HG02870 (cell line): ENCODE measurements around the gene HOMER2.
"Not testable (repeated sequence)": the region's sequence is repeated elsewhere in the genome, so short reads cannot be mapped to it uniquely, and the experiment has no call there.

ENCODE experiments used
- ATAC-seq: cut with Tn5 transposase; IDR thresholded peaks from one replicate; pipeline ENCODE4 v1.9.1; 2021; ENCODE audit warnings: mild to moderate bottlenecking, moderate library complexity; ENCODE audit not compliant: unreplicated experiment

The HOMER2 gene

GRCh38 chr15:82900511-82901060 is 51.9 kb downstream of the HOMER2 start:
- no peak for ATAC-seq

DNA sequence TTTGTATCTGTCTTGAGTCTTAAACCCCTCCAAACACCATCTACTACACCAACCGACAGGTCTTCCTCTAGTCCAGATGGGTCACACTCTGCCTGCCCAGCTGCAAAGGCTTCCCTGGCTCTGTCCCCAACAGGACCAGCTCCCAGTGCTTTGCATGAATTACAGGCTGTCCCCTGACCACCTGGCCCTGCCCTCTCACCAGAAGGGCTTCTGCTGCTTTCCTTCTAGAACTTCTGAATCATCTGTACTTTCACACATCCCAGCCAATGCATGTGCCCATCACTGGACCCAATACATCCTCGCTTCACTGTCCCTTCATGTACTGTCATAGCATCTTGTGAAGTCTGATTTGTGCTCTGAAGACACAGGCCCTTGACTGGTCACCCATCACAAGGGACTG is 53.6 kb downstream of the HOMER2 start:
- no peak for ATAC-seq

DNA sequence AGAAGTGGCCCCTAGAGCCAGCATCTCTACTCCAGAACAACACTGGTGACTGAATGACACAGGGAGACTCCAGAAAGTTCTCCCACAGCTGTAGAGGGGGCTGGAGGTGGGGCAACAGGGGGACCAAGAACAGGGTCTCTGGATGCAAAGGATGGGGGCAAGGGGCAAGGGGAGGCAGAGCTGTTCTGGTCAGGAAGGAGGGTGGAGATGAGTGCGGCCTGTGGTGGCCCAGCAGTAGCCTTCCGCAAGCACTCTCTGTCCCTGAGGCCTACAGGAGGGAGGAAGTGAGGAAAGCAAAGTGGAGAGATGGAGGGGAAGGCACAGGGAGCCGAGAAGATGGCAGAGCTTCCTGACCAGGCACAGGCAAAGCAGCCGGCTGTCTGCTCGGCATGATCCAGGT is 56.5 kb downstream of the HOMER2 start:
- ATAC-seq = no peak

DNA sequence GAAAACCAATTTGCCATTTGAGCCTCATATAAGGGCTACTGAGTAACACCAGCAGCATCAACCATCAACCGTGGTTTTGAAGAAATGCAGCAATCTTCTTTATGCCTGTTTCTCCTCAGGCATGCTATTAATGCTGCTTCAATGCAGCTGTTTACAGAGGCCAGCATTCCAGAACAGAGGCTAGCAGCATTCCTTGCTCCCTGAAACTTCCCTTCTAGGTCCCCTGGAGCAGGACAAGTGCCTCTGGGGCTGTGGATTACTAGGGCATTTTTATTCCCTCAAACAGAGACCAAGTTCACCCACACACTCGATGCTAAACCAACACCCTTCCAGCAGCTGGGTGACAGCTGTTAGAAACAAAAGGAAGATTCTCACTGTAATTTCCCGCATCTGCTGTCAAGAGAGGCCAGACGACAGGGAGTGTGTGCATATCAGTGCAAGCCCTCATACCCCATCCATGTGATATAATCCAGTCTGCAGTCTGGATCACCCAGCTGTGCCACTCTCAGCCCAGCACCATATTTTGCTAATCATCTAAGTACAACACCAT is 57.5 kb downstream of the HOMER2 start:
- no peak for ATAC-seq

GRCh38 chr15:82893473-82893872 is 59.0 kb downstream of the HOMER2 start:
- not testable (repeated sequence) for ATAC-seq

GRCh38 chr15:82892573-82892972 is 59.9 kb downstream of the HOMER2 start:
- no peak for ATAC-seq

GRCh38 chr15:82890995-82891390 is 61.5 kb downstream of the HOMER2 start:
- no peak for ATAC-seq

GRCh38 chr15:82890338-82890994 is 62.1 kb downstream of the HOMER2 start:
- ATAC-seq = no peak

DNA sequence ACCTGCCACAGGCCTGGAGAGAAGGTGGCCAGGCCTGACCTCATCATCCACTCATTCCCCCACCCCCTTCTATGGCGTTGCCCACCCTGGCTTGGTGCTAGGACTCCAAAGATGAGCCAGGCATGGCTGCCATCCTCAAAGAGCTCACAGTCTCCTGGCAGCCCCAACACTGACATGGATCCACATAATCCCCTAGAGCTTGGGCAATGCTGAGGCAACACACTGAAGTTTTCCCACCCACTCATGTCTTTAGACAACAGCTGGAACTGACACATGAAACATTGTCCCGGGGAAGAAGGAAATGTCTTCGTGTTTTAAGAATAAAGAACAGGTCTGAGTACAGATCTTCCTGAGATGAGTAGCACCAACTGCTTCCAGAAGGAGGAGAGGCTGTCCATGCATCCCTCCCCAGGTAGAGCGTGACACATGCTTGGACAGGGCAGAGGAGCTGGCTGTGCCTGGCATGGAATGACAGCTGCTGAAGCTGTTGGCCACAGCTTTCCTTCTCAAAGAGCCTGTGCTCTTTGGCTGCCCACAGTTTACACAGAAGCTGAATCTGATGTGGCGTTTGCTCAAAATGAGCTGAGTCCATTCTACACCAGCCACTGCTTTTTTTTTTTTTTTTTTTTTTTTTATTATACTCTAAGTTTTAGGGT is 70.1 kb downstream of the HOMER2 start:
- ATAC-seq = no peak

DNA sequence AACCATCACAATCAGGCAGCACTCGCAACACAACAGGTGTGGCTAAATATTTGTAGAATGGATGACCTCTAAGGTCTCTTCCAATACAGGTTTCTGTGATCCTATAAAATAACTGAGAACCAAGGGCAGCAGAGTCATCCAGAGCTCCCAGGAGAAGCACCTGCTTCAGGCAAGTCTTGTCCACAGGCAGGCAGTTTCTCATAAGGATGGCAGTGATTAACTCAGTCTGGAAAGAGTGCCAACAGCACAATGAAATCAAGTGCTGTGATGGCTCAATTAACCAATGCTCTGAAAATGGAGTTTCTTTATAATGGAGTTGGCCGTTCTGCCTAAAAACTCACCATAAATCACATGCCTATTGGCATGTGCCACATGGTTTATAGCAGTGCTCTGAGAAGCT is 70.8 kb downstream of the HOMER2 start:
- ATAC-seq = no peak

GRCh38 chr15:82880704-82881103 is 71.8 kb downstream of the HOMER2 start:
- no peak for ATAC-seq

DNA sequence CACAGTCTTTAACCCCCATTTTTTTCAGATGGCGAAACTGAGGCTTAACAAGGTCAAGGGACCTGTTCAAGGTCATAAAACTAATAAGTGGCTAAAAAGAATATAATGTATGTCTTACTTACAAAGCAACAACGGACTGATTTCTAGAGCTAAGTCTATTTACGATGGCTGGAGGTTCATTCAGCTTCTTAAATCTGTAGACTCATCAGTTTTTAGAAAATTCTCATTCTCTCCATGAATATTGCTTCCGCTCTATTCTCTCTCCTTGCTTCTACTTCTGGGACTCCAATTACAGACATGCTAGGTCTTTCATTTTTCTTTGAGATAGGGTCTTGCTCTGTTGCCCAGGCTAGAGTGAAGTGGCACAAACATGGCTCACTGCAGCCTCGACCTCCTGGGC is 74.2 kb downstream of the HOMER2 start:
- no peak for ATAC-seq

- ATAC-seq = no peak
These were observed 74.7 kb downstream of the HOMER2 start for GRCh38 chr15:82877825-82878224.

GRCh38 chr15:82875411-82876003 is 77.0 kb downstream of the HOMER2 start:
- ATAC-seq = no peak

- ATAC-seq = no peak
These were observed 77.6 kb downstream of the HOMER2 start for GRCh38 chr15:82874961-82875360.

DNA sequence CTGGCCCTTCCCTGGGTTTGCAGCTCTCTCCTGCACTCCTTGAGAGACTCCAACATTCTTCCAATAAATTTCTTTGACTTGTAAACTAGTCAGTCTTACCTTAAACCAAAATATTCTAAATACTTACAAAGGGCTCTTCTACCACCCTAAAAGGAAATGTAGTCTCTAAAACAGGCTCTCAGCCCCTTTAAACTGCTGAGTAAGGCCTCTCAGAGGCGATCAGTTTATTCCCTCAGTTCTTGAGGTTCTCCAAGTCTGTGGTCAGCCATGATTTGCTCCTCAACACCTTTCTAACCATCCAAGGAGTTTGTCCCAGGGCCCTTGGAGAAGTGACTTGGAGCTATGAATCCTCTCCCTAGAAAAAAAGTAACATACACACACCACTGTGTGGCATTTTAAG is 78.3 kb downstream of the HOMER2 start:
- ATAC-seq = no peak

GRCh38 chr15:82873000-82873680 is 79.4 kb downstream of the HOMER2 start:
- no peak for ATAC-seq

GRCh38 chr15:82871832-82872484 is 80.6 kb downstream of the HOMER2 start:
- no peak for ATAC-seq

- no peak for ATAC-seq
These were observed 81.2 kb downstream of the HOMER2 start for GRCh38 chr15:82871358-82871757.

- ATAC-seq = no peak
These were observed 81.7 kb downstream of the HOMER2 start for GRCh38 chr15:82870727-82871320.
